CD14-positive monocyte (primary cell): ENCODE measurements around the gene CAMTA1. TPM values are rescaled to one million over a fixed set of nuclear protein-coding genes. Genes with fewer than 3 reads are reported as not detected.

ENCODE experiments used
- DNase-seq, 3 donors: peaks; one replicate each; pipeline ENCODE4 v3.0.0-alpha.2; 2011 to 2022
- H2AFZ ChIP-seq: 2 replicates; pipeline ENCODE4 v1.6.0; 2012; ENCODE audit warnings: mild to moderate bottlenecking, low read depth, low read length, inconsistent platforms; ENCODE audit not compliant: insufficient read depth, poor library complexity, severe bottlenecking
- H3K27ac ChIP-seq, 2 donors: 1 replicate in 1 of 2; 2 replicates in 1 of 2; pipeline ENCODE4 v1.5.1; 2012 to 2013; ENCODE audit warnings: low read length in 2 of 2, control low read depth in 1 of 2, inconsistent platforms in 1 of 2, low read depth in 1 of 2, mild to moderate bottlenecking in 1 of 2
- H3K27me3 ChIP-seq, 2 donors: one replicate each; pipeline versions ENCODE4 v1.6.0 to v1.6.1; 2011 to 2013; ENCODE audit warnings: low read length in 2 of 2; ENCODE audit not compliant: control insufficient read depth in 2 of 2, insufficient read depth in 2 of 2
- H3K36me3 ChIP-seq, 2 donors: replicated peaks in 1 of 2; 1 replicate in 1 of 2; 2 replicates in 1 of 2; pipeline versions ENCODE4 v1.5.1 to v1.6.1; 2012 to 2013; ENCODE audit warnings: low read length in 2 of 2, control low read depth in 1 of 2, inconsistent platforms in 1 of 2, mild to moderate bottlenecking in 1 of 2; ENCODE audit not compliant: insufficient read depth in 2 of 2, control insufficient read depth in 1 of 2
- H3K4me1 ChIP-seq, 2 donors: 1 replicate in 1 of 2; 2 replicates in 1 of 2; pipeline versions ENCODE4 v1.5.1 to v1.6.1; 2012 to 2013; ENCODE audit warnings: low read length in 2 of 2, control low read depth in 1 of 2, inconsistent platforms in 1 of 2, mild to moderate bottlenecking in 1 of 2, moderate library complexity in 1 of 2; ENCODE audit not compliant: insufficient read depth in 2 of 2, control insufficient read depth in 1 of 2
- H3K4me2 ChIP-seq: replicated peaks from 2 replicates; pipeline ENCODE3; 2012; ENCODE audit warnings: low read length, moderate library complexity, mild to moderate bottlenecking; ENCODE audit not compliant: poor library complexity, severe bottlenecking; ENCODE audit errors: extremely low read depth
- H3K4me3 ChIP-seq, 3 experiments: fragments of 200-600 bp in 1 of 3; sonication (generic) in 1 of 3; replicated peaks in 1 of 3; 1 replicate in 2 of 3; 2 replicates in 1 of 3; pipeline ENCODE4 v1.5.1; 2011 to 2013; ENCODE audit warnings: low read length in 3 of 3, mild to moderate bottlenecking in 3 of 3, control low read depth in 2 of 3, low read depth in 2 of 3, inconsistent platforms in 1 of 3, moderate library complexity in 1 of 3
- H3K79me2 ChIP-seq: 2 replicates; pipeline ENCODE4 v1.6.0; 2012; ENCODE audit warnings: mild to moderate bottlenecking, control low read depth, inconsistent platforms, low read length, moderate library complexity; ENCODE audit not compliant: insufficient read depth
- H3K9ac ChIP-seq: 2 replicates; pipeline ENCODE4 v1.6.0; 2017; ENCODE audit warnings: low read length, mild to moderate bottlenecking; ENCODE audit not compliant: insufficient read depth, poor library complexity, severe bottlenecking
- H3K9me3 ChIP-seq, 2 donors: replicated peaks in 1 of 2; 1 replicate in 1 of 2; 2 replicates in 1 of 2; pipeline versions ENCODE4 v1.5.1 to v1.6.1; 2012 to 2013; ENCODE audit warnings: low read length in 2 of 2, control low read depth in 1 of 2; ENCODE audit not compliant: control insufficient read depth in 1 of 2, insufficient read depth in 1 of 2
- H4K20me1 ChIP-seq: 2 replicates; pipeline ENCODE4 v1.6.0; 2012; ENCODE audit warnings: mild to moderate bottlenecking, low read length, control low read depth, moderate library complexity; ENCODE audit not compliant: insufficient read depth
- H3K27ac Mint-ChIP-seq, 7 donors: one replicate each; pipeline ENCODE4 v1.8.0; 2020; ENCODE audit warnings: mild to moderate bottlenecking in 7 of 7, mixed read lengths in 7 of 7, moderate library complexity in 6 of 7, inconsistent platforms in 2 of 7
- H3K27me3 Mint-ChIP-seq, 3 donors: one replicate each; pipeline ENCODE4 v1.8.0; 2021 to 2022; ENCODE audit warnings: low read depth in 3 of 3, mild to moderate bottlenecking in 3 of 3, mixed read lengths in 3 of 3, moderate library complexity in 3 of 3, inconsistent platforms in 1 of 3
- H3K36me3 Mint-ChIP-seq, 2 donors: one replicate each; pipeline ENCODE4 v1.8.0; 2020; ENCODE audit warnings: mixed read lengths in 2 of 2, inconsistent platforms in 1 of 2, mild to moderate bottlenecking in 1 of 2
- H3K4me1 Mint-ChIP-seq: one replicate; pipeline ENCODE4 v1.8.0; 2020; ENCODE audit warnings: mild to moderate bottlenecking, mixed read lengths
- H3K4me3 Mint-ChIP-seq, 2 donors: one replicate each; pipeline ENCODE4 v1.8.0; 2020; ENCODE audit warnings: mild to moderate bottlenecking in 2 of 2, mixed read lengths in 2 of 2, moderate library complexity in 1 of 2
- H3K9me3 Mint-ChIP-seq, 7 donors: one replicate each; pipeline ENCODE4 v1.8.0; 2020 to 2022; ENCODE audit warnings: mixed read lengths in 7 of 7, mild to moderate bottlenecking in 6 of 7, moderate library complexity in 6 of 7, inconsistent platforms in 2 of 7
- WGBS: methylation state at CpG from one replicate; pipeline ENCODE4 v1.1.5; 2013; ENCODE audit warnings: missing lambda C conversion rate; ENCODE audit not compliant: insufficient coverage; 5-methylcytosine and 5-hydroxymethylcytosine counted together
- intact Hi-C, 2 donors: fragments of 100-400 bp; cut with micrococcal nuclease; formaldehyde crosslinking; loops; one replicate each; pipeline versions ENCODE4 v1.15.0 to v1.15.1; 2023
- polyA plus RNA-seq, 3 donors: library from polyadenylated mRNA; depleted of rRNA in 1 of 3; unstranded in 2 of 3; stranded (reverse) in 1 of 3; fragments of 300-500 nt in 2 of 3; fragments of >200 nt in 1 of 3; fragmentation: Illumina TruSeq in 2 of 3; gene quantifications; 1 replicate in 2 of 3; 2 replicates in 1 of 3; pipeline ENCODE4 v1.2.3, GENCODE V29; 2012 to 2021
- TF ChIP-seq, protein P1 (sequence below): fragments of 200-600 bp; IDR thresholded peaks from one replicate; pipeline ENCODE4 v1.8.0; 2022; ENCODE audit warnings: antibody characterized with exemption, mild to moderate bottlenecking

Gene CAMTA1
- polyA plus RNA-seq, 3 donors: 52.0 to 89.6 (median 78.3) TPM

DNA sequence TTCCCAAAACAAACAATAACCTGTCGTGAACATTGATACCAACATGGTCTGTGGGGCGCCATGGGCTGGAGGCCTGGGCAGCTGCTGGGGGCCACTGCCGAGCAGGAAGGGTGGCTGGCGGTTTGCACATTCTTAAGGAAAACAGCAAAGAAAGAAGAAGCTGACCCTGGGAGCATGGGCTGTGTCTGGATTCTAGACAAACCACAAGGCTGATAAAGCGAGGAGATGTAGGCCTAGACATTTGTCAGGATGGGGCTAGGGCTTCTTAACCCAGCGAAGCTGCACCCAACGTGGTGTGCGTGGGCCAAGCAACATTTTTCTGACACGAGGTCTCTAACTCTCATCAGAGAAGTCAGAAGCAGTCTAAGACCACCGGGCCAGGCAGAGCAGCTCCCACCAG is 663.7 kb downstream of the CAMTA1 start:
- H4K20me1 ChIP-seq: no peaks in the 10 kb centered on the region
- Mint-ChIP-seq H3K36me3 (no peaks in the 10 kb centered on the region), H3K4me3 (no peak overlapping the region), H3K27me3 (peaks cover 0 to 2% (median 0%) of the 10 kb centered on the region in 3 donors), H3K27ac (no peak overlapping the region), H3K4me1 (peaks cover 1% of the 10 kb centered on the region), H3K9me3 (no peaks in the 10 kb centered on the region)
- no peak overlapping the region for H3K27ac ChIP-seq
- no peaks in the 10 kb centered on the region for H3K36me3 ChIP-seq
- WGBS: 92% methylated on average over 9 of the region's 10 CpGs
- no peak overlapping the region for H2AFZ ChIP-seq
- no peaks in the 10 kb centered on the region for H3K27me3 ChIP-seq
- H3K79me2 ChIP-seq: no peaks in the 10 kb centered on the region
- no peak overlapping the region for H3K4me3 ChIP-seq
- intact Hi-C loops: no loop called here
- no peak for DNase-seq
- H3K9ac ChIP-seq: no peak overlapping the region
- no peaks in the 10 kb centered on the region for H3K9me3 ChIP-seq
- TF ChIP-seq, protein P1, sequence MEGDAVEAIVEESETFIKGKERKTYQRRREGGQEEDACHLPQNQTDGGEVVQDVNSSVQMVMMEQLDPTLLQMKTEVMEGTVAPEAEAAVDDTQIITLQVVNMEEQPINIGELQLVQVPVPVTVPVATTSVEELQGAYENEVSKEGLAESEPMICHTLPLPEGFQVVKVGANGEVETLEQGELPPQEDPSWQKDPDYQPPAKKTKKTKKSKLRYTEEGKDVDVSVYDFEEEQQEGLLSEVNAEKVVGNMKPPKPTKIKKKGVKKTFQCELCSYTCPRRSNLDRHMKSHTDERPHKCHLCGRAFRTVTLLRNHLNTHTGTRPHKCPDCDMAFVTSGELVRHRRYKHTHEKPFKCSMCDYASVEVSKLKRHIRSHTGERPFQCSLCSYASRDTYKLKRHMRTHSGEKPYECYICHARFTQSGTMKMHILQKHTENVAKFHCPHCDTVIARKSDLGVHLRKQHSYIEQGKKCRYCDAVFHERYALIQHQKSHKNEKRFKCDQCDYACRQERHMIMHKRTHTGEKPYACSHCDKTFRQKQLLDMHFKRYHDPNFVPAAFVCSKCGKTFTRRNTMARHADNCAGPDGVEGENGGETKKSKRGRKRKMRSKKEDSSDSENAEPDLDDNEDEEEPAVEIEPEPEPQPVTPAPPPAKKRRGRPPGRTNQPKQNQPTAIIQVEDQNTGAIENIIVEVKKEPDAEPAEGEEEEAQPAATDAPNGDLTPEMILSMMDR: no peak
- H3K4me2 ChIP-seq: no peak overlapping the region
- H3K4me1 ChIP-seq: no peaks in the 10 kb centered on the region

DNA sequence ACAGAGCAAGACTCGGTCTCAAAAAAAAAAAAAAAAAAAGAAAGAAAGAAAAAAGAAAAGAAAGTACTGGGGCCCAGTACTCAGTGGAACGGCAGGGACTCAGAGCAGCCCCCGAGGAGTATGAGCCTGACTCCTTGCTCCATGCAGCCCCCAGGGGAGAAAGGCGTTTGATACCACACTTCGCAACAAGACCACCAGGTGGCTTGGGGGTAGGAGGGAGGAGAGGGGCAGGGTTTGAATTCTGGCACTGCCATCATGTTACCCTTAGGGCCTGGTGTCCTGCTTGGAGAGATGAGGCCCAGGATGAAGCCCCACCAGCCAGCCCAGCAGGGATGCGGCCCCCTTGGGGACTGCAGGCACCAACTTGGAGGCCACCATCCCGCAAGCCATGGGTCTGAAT is 664.5 kb downstream of the CAMTA1 start:
- intact Hi-C loops: no loop called here

More for the DNA sequence above, 664.5 kb downstream of the CAMTA1 start:
- H3K4me3 ChIP-seq: no peak overlapping the region
- 83% methylated on average over 1 of the region's 7 CpGs for WGBS
- no peak for DNase-seq
- TF ChIP-seq, protein P1: no peak
- H3K4me1 ChIP-seq: no peaks in the 10 kb centered on the region
- H3K9ac ChIP-seq: no peak overlapping the region
- H3K27ac ChIP-seq: no peak overlapping the region
- Mint-ChIP-seq H3K27ac (no peak overlapping the region), H3K27me3 (peaks cover 0 to 2% (median 0%) of the 10 kb centered on the region in 3 donors), H3K9me3 (no peaks in the 10 kb centered on the region), H3K4me3 (no peak overlapping the region), H3K36me3 (no peaks in the 10 kb centered on the region), H3K4me1 (peaks cover 5% of the 10 kb centered on the region)
- no peaks in the 10 kb centered on the region for H3K27me3 ChIP-seq
- H3K9me3 ChIP-seq: no peaks in the 10 kb centered on the region
- no peak overlapping the region for H3K4me2 ChIP-seq
- H2AFZ ChIP-seq: no peak overlapping the region
- H4K20me1 ChIP-seq: no peaks in the 10 kb centered on the region
- no peaks in the 10 kb centered on the region for H3K36me3 ChIP-seq
- H3K79me2 ChIP-seq: no peaks in the 10 kb centered on the region
